Measurements from ENCODE around the gene PHLPP2.

DNA sequence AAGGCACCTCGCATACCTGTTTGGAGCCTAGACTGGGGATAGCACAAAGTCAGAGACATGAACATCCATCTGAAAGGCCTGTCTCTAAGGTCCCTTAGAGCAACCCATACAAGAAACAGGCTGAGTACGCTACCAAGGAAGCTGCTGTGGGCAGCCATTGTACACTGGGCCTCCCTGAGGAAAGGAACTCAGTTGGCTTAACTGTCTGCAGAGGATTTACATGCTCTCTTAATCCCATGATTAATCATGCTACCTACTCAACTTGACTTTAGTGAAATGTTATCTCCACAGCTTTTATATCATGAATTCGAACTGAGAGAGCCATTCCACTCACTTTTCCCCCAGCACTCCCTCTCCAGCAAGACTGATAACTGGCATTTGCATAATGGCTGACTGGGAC, 26.0 kb downstream of the PHLPP2 start:
- no peak for TF ChIP-seq EZH2 (IDR thresholded peaks at IDR 0.05; ENCODE audit: borderline replicate concordance)
- TF ChIP-seq, protein P1, sequence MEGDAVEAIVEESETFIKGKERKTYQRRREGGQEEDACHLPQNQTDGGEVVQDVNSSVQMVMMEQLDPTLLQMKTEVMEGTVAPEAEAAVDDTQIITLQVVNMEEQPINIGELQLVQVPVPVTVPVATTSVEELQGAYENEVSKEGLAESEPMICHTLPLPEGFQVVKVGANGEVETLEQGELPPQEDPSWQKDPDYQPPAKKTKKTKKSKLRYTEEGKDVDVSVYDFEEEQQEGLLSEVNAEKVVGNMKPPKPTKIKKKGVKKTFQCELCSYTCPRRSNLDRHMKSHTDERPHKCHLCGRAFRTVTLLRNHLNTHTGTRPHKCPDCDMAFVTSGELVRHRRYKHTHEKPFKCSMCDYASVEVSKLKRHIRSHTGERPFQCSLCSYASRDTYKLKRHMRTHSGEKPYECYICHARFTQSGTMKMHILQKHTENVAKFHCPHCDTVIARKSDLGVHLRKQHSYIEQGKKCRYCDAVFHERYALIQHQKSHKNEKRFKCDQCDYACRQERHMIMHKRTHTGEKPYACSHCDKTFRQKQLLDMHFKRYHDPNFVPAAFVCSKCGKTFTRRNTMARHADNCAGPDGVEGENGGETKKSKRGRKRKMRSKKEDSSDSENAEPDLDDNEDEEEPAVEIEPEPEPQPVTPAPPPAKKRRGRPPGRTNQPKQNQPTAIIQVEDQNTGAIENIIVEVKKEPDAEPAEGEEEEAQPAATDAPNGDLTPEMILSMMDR (IDR thresholded peaks at IDR 0.05; ENCODE audit: poor library complexity): no peak
- TF ChIP-seq EZH2phosphoT487 (IDR thresholded peaks at IDR 0.05; ENCODE audit: low read depth, severe bottlenecking, unreplicated experiment): no peak

All from hepatocyte (in vitro differentiated cells).